ENCODE results near the gene NCKIPSD.

NCKIPSD gene

GRCh38 chr3:48678566-48679380, 6.9 kb downstream of the NCKIPSD start:
- no peak for DNase-seq (ENCODE audit: low spot score)

- DNase-seq (ENCODE audit: low spot score), result peak; percentile 57
Observed at GRCh38 chr3:48678056-48678455, 7.7 kb downstream of the NCKIPSD start.

DNA sequence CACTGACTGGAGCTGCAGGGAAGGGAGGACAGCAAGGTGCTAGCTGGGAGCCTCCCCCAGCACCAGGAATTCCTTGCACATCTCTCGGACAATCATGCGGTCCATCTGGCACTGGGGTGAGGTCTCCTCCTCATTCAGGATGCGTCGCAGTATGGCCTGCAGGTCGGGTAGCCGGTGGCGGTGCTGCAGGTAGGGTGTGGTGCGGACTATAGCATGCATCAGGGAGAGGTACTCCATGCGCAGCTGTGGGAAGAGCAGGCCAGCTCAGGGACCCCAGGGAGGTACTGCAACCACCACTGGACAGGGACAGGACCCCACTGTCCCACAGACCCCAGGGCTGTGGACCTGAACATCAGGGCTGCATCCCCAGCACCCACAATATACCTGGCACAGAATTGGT, 11.2 kb downstream of the NCKIPSD start:
- no peak for DNase-seq (ENCODE audit: low spot score)

DNA sequence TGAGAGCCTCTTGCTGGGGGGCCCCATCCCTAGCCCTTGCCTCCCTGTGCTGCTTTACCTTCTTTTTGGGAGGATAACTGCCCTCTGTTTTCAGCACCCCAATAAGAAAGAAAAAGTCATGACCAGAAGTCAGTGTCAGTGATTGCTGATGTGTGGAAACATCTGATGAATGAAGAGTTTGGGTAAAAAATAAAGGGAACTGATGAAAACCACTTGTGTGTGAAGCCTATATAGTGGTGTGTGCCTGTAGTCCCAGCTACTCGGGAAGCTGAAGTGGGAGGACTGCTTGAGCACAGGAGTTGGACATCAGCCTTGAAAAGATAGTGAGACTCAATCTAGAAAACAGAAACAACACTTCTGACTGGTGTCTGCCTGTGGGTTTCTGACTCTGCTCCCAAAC, 13.2 kb downstream of the NCKIPSD start:
- DNase-seq (ENCODE audit: low spot score), result no peak

GRCh38 chr3:48664929-48665328, 20.8 kb downstream of the NCKIPSD start:
- DNase-seq (ENCODE audit: low spot score), result no peak

- no peak for DNase-seq (ENCODE audit: low spot score)
Observed at GRCh38 chr3:48664313-48664644, 21.4 kb downstream of the NCKIPSD start.

- DNase-seq (ENCODE audit: low spot score), result peak; percentile 99
Observed at GRCh38 chr3:48663489-48664312, 22.0 kb downstream of the NCKIPSD start.

DNA sequence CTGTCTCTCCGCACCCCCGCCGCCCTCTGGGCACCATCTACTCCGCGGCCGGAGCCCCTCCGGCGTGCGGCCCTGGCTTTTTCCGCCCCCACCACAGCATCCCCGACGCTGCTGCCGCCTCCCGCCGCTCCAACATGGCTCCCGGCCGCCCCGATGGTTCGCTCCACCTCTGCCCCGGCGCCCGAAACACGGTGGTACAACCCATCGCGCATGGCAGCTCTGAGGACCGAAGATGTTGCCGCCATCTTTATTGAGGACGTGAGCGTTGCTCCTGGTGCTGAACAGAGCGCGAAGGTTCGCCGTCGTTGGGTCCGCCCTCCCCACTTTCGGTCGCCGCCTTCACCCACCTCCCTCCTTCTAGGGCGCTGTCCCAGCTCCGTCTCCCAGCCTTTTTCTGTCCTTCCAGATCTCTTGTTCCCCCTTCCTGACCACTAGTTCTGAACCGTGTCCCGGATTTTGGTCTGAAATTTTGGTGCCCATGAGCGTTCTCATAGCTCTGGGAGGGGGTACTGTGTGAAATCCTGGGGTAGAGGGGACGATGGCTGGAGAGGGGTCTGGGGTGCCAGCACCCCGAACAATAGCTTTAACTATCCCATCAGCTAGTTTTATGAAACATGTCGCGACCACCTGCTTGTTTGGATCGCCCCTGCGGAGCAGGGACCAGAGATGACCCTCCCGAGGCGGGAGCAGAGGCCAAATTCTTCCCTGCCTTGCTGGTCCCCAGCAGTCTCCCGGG, 22.8 kb downstream of the NCKIPSD start, which contains the start of gene CELSR3:
CELSR3 (minus strand) TSS at position 134 of the 736 bp plus-strand sequence. CDS start 252 bp downstream, outside the sequence.
- DNase-seq (ENCODE audit: low spot score), result peak; percentile 88

DNA sequence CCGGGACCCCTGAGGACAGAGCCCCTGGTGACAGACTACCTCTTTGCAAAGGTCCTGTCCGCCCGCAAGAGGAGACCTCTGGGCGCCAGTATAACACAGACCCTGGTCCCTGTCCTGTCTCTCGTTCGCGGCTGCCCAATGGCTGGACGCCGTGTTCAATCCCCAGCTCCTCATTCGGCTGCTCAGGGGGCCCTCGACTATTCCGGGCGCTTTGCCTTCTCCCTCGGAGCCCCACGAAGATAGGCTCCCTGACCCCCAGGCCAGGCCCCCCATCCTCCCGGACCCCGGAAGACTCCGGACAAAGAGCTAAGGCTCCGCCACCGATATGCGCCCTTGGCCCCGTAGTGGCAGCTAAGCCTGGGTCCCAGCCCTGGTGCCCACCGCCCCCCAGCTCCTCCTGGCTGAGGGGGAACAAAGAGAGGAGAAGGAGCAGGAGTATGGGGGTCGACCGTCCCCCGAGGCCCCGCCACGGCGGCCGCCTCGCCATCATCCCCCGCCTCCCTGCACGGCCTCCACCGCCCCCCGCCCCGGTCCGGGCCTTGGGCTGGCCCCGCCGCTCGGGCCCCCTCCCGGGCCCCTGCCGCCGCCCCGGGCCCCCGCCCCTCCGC, 23.5 kb downstream of the NCKIPSD start:
- no peak for DNase-seq (ENCODE audit: low spot score)

DNA sequence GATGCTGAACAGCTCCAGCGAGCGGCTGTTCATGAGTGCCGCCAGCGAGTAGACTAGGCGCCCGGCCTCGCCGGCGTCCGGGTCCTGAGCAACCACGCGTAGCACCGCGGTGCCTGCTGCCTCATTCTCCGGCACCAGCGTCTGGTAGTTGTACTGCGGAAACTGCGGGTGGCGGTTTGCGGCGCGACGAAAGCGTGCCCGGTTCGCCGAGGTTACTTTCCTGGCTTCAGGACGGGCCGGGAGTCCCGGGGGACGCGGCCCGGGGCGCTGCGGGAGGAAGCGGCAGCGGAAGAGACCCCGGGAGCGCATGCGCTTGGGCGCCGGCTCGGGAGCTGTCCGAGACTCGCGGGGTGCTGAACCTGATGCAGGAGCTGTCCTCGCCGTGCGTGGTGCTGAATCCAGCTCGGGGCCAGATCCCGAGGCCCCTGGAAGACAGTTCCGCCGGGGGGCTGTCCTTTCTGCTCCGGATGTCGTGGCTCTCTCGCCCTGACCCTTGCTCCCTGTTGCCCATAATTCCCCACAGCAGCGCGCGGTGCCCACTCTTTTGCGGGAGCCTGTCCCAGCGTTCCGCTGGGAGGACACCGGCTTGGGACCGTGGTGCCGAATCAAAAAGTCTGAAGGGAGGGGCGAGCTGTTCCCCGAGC, 24.1 kb downstream of the NCKIPSD start:
- DNase-seq (ENCODE audit: low spot score), result peak; percentile 71

DNA sequence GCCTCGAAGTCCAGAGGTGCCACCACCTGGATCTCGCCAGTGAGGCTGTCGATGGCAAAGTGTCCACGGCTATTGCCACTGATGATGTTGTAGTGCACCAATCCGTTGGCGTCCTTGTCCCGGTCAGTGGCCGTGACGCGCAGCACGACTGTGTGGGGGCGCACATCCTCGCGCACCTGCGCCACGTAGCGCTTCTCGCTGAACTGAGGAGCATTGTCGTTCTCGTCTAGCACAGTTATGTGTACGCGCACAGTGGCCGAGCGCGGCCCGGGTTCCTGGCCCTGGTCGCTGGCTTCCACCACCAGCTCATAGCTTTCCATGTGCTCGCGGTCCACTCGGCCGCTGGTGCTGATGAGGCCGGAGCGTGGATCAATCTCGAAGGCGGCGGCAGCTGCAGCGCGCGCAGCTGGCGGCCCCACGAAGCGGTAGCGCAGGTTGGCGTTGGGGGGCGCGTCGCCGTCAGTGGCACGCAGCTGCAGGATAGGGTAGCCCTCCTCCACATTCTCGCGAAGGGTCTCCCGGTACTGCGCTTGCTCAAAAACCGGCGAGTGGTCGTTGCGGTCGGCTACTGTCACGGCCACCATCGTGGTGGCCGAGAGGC, 24.8 kb downstream of the NCKIPSD start:
- no peak for DNase-seq (ENCODE audit: low spot score)

GRCh38 chr3:48656841-48657281, 28.9 kb downstream of the NCKIPSD start:
- DNase-seq (ENCODE audit: low spot score), result no peak

DNA sequence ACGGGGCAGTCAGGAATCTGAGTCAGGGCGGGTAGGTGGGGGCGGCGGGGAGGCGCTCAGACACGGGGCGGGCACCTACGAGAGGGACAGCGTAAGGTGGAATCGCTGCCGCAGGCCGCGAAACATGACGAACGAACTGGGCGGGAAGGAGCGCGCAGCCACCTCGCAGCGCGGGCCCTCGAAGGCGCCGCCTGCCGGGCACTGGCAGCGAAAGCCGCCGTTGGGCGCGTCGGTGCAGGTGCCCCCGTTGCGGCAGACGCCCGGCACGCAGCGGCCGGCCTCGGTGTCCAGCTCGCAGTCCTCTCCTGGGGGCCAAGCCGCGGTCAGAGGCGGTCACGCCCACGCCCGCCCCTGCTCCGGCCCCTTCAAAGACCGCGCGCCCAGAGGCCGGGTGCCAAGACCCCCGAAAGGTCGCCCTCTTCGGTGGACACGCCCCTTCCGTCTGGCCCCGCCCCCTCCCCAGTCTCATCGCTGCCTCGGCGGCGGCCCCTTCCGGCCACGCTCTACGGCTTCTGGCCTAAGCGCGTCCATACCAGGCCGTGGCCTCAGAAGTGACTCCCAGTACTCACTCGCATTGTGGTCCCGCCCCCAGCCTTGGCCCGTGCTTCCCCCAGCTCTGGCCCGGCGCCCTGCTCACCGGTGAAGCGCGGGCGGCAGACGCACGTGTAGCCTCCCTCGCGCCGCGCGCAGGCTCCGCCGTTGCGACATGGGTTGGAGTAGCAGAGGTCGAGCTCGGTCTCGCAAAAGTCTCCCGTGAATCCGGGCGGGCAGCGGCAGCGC, 29.5 kb downstream of the NCKIPSD start:
- peak; percentile 90 for DNase-seq (ENCODE audit: low spot score)

GRCh38 chr3:48655606-48656005, 30.1 kb downstream of the NCKIPSD start:
- DNase-seq (ENCODE audit: low spot score), result peak; percentile 38

DNA sequence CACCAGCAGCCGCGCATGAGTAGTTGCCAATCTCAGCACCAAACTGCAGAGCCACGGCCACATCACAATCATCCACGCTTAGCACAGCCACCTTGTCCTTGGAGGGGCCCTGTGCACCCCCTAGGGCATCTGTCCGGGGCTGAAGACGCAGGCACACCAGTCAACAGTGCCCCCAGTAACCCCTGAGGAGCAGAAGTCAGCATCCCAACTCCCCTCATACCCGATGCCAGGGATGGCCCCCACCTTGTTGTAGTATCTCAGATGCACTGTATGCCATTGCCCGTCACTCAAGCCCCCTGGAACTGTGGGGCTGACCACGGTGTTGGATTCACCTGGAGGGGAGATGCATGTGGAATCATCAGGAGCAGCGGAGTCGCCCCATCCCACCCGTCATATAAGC, 30.7 kb downstream of the NCKIPSD start:
- DNase-seq (ENCODE audit: low spot score), result no peak

DNA sequence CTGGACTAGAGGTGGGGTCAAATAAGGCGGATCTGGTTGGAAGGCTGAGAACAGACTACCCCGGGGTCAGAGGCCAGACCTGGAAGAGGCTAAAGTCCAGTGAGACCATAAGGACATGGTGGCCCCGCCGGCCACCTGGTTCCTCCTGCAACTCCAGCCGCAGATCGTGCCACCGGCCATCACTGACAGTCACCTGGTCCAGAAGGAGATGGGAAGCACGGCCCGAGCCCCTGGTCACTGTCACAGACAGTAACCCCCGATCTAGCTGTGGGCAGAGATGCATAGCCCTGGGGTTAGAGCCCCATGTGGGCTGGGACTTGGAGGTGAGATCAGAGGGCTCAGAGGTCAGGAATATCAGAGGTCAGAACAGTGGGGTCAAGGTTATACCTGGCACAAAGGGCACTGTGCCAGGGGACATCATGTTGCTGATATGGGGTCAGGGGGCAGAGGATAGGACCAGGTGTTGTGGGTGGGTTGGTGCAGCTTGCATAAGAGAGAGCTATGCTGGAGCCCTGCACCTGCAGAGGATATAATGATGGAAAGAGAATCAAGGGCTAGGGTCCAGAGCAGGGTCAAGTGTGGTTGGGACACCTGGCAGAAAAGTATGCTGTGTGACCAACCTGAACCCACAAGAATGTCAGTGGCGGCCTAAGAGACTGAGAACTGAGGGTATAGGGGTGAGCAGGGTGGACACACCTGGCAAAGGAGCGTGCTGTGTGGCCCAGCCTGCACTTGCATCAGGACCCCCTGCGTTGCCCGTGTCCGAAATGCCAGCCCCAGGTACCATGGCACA, 32.6 kb downstream of the NCKIPSD start:
- peak; percentile 62 for DNase-seq (ENCODE audit: low spot score)

DNA sequence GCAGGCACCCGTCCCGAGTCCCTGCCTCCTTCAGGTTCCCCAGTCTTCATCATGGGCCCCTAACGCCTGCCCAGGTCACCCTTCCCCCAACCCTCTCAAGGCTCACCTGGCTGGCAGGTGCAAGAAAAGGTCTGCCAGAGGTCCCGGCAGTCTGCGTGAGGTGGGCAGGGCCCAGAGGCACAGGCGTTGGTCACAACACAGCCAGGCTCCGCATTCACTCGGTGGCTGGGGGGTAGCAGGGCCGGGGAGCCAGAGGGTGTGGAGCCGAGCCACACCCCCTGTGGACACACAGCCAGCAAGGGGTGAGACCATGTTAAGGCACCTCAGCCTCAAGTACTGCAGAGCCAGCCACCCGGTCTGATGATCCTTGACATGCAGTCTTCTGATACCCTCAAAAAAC, 33.9 kb downstream of the NCKIPSD start:
- DNase-seq (ENCODE audit: low spot score), result no peak

GRCh38 chr3:48650723-48651122, 35.0 kb downstream of the NCKIPSD start:
- no peak for DNase-seq (ENCODE audit: low spot score)

- DNase-seq (ENCODE audit: low spot score), result no peak
Observed at GRCh38 chr3:48648188-48648850, 37.4 kb downstream of the NCKIPSD start.
